HCEC 1CT (cell line): ENCODE results near the gene TMPRSS7.
"Not testable (repeated sequence)": the region's sequence is repeated elsewhere in the genome, so short reads cannot be mapped to it uniquely, and the experiment has no call there.

Experiments
- DNase-seq: peaks from one replicate; pipeline ENCODE4 v3.0.0-alpha.2; 2017

TMPRSS7 gene

DNA sequence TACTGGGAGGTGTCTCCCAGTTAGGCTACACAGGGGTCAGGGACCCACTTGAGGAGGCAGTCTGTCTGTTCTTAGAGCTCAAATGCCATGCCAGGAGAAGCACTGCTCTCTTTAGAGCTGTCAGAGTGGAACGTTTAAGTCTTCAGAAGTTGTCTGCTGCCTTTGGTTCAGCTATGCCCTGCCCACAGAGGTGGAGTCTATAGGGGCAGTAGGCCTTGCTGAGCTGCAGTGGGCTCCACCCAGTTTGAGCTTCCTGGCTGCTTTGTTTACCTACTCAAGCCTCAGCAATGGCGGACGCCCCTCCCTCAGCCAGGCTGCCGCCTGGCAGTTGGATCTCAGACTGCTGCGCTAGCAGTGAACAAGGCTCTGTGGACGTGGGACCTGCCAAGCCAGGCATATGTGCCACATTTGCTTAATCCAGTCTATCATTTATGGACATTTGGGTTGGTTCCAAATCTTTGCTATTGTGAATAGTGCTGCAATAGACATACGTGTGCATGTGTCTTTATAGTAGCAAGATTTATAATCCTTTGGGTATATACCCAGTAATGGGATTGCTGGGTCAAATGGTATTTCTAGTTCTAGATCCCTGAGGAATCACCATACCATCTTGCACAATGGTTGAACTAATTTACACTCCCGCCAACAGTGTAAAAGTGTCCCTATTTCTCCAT is 38.0 kb downstream of the TMPRSS7 start:
- DNase-seq = not testable (repeated sequence)

DNA sequence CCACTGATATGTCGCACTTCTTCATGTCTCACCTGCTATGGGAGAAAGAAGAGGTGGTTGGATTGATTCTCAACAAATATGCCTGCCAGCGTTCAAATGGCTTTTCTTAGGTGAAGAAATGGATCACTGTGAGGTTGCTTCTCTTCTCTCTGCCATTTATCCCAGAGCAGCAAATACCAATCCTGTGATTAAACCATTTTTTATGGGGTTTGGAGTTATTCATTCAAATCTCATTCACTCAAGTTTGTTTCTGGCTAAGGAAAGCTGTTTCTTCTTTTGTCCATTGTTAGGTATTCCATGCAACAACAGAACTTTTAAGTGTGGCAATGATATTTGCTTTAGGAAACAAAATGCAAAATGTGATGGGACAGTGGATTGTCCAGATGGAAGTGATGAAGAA is 39.5 kb downstream of the TMPRSS7 start:
- peak; percentile 51 for DNase-seq

DNA sequence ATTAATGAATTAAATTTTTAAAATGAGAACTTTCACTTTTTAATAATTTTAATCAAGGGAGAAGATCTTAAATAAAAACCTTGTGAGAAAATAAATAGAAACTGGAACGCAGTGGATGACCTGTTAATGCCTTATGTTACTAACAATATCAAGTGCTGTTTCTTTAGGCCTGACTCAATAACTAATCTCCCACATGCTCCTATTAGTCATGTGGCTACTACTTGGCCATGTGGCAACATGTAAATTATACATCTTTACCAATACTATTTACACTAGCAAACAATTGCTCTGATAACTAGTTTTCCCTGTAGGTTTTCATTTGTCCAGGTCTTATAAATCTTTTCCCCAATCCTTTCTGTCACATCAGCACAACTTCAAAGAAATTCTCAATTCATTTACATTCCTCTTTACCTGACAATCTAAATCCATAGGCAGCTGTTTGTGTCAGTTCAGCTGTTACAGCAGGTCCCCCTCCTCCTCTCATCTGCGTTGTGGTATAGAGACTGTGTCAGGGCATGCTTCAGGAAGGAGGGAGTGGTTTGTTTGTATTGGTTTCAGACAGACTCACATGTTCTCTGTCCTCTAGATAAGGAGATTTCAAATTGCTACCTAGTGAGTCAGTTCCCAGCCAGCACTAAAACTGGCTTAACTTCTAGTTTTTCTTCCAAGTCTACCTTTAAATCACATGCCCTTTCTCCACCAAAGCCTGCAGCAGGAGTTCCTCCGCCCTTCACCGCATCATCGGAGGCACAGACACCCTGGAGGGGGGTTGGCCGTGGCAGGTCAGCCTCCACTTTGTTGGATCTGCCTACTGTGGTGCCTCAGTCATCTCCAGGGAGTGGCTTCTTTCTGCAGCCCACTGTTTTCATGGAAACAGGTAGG is 40.3 kb downstream of the TMPRSS7 start:
- peak; percentile 89 for DNase-seq

DNA sequence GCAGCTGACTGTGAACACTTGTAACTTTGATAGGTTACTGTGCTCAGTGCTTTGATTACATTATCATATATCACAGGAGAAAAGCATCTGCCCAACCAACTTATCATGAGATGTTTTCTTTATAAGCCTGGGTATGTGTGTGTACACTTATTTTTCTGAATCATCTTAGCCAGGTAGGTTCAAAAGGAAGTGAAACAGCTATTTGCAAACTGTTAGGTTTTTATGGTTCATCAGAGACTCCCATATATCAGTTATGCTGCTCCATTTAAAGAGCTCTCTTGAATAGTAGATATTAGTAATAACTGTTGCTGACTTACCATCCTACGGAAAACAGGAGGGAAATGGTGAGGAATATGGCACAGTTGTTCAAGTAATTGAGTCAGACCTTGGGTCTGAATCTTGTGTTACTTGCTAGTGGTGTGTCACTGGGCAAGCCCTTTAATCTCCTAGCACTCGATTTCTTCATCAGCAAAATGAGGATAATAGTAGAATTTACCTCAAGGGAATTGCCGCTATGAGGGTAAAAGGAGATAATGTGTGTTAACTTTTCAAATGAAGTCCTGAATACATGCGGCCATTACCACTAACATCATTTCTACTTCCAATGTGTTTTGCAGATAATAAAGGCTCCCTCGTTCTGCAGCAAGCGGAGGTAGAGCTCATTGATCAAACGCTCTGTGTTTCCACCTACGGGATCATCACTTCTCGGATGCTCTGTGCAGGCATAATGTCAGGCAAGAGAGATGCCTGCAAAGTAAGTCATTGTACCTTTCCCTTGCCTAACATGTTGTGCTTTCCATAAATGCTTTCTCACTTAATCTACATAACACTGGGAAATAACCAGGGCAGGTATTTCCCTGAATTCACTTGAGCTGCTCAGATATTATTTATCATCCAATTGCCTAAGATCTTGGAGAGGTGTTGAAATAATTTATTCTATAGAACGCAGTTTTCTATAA is 43.9 kb downstream of the TMPRSS7 start:
- DNase-seq = no peak

DNA sequence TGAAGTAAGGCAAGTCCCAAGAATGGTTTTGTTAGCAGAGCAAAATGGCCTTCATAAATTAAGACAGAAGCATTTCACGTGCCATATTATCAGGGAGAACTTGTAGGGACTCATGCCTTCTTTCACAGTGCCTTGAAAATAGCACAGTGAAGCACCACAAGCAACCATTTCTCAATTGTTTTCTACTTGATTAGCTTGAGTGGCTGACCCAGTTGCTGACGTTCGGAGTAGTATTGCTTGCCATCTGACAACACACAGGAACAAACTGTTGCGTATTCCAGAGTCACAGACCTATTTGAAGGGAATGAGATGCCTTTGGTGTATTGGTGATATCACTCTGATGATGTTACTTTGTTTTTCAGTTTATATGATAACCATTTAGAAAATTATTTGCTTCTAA is 48.7 kb downstream of the TMPRSS7 start:
- DNase-seq = no peak

DNA sequence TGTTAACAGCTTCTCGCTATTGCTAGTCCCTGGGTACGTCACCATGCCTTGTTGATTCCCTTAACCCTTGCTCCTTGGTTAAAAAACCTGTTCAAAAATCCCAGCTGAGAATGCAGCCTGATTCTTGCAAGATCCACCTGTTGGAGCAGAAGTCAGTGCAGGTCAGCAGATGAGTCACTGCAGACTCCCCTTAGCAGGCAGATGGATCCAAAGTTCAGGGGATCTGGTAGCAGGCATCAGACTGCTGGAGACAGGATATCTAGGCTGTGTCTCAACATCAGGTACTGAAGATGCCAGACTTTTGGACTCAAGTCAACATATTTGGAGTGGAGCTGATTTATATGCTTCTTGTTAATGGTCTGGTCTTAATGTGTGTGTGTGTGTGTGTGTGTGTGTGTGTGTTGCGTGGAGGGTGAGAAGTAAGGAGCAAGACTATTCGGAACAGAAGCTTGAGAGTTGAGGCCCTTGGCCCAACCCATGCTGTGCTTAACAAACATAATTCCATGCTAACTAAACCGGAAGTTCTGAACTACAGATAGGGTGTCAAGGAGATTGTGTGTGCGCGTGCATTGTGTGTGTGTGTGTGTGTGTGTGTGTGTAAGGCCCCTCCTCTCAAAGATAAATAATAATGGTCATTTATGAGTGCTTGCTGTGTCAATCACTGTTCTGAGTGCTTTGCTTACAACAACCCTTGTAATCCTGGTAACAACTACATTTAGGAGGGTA is 50.6 kb downstream of the TMPRSS7 start:
- no peak for DNase-seq

DNA sequence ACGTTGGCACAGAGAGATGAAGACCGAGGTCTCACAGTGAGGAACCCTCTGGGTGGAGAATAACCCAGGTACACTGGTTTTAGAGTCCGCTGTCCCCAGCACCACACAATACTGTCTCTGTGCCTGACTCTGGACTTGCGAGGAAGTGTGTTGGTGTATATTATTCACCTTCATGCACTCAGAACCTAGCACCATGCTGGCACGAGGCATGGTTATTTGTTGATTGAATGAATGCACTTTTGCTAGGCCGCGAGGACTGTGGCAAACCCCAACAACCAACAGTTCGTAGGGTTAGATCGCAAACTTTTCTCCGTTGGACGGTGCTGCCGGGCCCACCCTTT is 51.2 kb downstream of the TMPRSS7 start:
- no peak for DNase-seq

DNA sequence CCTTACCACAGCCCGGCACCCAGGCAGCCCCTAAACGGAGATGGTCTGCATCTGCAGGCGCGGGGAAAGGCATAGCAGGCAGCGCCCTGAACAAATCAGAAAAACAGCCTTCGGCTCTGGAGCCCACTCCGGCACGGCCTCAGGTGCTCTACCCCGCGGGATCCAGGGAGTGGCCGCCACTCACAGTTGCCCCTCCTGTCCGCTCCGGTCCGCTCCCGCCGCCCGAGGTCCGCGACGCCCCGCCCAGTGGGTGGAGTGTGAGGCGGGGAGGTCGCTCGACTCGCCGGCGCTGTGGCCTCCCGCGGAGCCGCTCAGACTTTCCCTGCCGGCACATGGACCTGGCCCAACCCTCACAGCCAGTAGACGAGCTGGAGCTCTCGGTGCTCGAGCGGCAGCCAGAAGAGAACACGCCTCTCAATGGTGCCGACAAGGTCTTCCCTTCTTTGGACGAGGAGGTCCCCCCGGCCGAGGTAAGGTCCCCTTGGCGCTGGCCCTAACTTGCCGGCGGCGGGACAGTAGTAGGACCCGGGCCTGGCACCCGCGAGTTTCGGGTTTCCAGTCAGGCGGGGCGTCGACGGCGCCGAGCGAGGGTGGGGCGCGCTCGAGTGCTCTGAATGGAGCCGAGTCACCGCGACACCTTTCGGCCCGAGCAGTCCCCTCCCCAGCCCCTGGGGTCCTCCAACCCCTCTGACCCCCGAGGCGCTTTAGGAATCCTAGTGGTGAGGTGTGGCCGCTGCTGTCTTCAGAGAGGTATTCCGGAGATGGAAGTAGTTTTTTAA is 51.7 kb downstream of the TMPRSS7 start, which contains the start of gene C3orf52:
C3orf52 (plus strand) TSS at position 314 of the 779 bp plus-strand sequence; CDS start at position 333, 19 bp downstream.
- DNase-seq = peak; percentile 84

DNA sequence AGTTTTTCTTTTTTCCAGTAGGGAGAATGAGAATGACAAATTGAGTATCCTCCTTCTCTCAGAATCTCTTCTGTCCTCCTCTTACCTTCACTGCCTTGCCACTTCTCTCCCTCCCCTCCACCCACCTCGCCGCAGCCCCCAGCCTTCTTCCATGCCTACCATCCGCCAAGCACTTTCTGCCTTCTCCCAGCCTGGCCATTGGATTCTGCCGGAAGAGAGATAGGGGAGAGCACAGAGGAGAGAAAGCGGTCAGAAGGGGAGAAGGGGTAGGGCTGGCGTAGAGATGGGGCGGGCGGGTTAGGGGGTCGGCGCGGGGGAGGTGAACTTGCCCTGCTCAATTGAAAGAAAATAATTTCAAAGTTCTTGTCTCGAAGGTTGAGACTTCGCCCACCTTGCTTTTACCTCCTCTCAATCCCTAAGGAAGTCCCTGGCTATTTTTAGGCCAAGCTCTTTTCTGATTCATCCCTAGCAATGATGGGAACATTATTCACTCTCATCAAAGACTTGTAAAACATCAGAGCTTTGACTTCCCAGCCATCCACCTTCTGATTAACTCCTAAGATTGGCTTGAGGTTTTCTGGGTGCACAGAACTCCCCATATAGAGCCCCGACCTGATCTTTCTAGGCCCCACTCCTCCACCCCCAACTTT is 52.5 kb downstream of the TMPRSS7 start:
- peak; percentile 57 for DNase-seq

DNA sequence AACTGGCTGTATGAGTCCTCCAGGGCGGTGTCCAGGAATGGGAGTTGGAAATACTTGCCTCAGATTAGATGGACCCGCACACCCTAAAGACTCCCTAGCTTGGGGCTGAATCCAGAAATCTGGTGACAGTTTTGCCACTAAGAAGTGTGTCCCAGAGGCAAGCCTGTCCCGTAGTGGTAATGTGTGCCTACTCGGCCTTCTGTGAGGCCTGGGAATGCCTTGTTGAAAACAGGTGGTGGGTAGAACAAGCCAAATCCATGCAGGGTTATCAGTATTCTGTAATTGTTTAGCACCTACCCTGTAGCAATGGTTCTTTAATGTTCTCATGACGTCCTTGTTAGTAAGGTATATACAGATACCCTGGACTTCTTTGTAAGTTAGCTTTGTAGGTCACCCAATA is 53.2 kb downstream of the TMPRSS7 start:
- no peak for DNase-seq

DNA sequence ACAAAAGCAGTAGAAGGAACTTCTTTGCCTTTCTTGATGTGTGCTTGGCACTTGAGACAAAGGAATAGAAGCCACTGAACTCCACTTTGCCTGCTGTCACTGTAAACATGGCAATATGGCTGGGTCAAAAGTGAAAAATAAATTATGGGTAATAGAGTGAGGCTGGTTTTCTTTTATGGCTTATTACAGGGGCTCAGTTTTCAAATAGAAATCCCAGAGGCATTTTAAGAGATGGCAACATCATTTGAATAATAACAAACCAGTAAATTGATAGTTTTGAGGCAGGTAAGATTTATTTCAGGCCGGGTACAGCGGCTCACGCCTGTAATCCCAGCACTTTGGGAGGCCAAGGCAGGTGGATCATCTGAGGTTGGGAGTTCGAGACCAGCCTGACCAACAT is 54.4 kb downstream of the TMPRSS7 start:
- DNase-seq = no peak

DNA sequence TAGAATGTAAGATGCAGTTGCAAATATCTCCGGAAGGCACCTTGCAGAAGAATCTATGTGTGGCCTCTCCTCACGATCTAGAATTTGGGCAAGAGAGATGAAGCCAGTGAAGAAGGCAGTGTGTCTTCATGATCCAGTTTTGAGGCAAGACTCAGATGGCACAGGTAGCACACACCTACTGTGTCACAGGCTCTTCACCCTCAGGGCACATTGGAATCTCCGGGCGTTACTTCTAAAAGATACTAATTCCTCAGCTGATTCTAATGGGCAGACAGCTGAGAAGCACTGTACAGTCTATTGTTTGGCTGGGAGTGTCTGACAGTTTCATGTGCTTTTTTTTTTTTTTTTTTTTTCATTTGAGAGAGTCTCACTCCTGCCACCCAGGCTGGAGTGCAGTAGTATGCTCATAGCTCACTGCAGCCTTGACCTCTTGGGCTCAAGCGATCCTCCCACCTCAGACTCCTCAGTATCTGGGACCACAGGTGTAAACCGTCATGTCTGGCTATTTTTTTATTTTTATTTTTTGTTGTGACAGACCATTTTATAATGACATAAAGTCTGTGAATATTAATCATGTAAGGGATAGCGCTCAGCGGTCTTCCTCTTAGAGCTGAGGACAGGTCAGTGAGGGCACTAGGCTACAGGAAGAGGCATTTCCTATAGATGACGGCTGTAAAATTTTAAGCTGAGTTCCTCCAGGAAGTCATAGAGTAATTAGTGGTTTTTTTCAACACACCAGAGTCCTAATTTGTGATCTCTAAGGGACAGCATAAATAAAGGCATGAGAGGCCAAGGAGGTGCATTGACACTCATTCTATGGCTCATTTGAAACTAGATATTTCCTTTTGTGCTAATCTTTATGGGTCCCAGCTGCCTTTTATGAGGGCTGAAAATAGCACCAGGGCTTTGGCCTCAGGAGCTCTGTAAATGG is 55.7 kb downstream of the TMPRSS7 start:
- no peak for DNase-seq

DNA sequence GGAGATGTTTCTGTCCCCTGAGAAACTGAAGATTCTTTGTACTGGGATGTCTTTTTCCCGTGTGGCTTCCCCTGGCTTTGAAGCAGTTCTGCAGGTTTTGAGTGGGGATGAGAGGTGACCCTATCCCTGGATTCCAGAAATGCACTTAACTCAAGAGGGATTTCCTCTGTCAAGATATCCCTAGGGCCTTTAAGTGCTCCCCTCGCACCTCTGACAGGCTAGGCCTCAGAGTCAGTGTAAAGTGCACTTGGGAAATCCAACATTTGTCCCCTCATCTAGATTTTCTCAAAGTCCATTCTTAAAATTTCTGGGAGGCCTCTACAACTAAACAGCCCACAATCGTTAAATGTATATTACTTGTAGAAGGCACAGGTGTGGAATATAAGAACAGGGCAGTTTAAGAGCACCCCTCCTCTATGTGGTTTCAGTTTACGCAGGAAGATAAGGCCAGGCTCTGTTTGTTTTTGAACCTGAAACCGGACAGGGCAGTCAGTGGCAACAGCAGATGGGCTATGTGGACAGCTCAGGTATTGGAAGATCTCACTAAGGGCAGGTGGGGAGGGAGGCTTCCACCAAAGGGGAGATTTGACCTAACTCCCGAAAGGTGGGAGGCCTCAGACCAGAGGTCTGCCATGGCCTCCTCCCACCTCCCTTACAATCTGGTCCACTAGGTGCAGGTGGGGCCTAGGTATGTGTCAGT is 56.5 kb downstream of the TMPRSS7 start:
- DNase-seq = no peak

DNA sequence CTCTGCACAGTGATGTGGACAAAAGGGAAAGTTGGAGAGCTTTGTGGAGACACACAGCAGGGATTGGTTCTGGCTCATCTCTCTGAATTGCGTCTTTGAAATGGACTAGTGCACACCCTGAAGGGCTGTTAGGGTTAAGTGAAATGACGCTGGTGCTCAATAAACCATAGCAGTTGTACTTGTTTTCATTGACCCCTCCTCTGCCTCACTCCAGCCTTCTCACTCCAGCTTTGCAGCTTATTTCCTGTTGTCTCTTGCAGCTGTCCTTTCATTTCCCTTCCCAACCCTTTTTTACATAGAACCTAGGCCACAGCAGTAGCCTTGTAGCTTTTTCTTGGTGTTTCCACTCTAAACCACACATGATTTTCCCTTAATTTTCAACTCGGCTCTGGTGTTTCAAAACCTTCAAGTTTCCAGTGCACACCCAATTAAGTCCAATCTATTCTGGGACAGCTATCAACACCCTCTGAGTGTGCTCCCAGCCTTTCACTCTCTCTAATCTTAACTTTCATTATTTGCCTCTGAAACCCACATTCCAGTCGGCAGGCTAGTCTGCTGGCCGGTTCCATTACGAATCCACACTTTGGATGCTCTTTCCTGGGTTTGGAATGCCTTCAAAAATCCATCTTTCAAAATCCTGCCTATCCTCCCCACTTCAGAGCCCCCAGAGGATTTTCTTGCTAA is 58.1 kb downstream of the TMPRSS7 start:
- DNase-seq = no peak

DNA sequence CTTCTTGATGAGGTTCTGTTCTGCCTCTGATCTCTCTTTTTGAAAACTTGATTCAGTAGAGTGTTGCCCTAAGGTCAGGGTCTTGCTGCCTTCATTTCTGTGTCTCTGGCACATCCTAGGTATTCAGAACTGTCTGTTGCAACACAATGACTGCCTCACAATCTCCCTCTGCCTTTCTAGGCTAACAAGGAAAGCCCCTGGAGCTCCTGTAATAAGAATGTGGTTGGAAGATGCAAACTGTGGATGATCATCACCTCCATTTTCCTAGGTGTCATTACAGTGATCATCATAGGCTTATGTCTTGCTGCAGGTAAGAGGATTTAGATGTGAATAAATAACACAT is 58.6 kb downstream of the TMPRSS7 start:
- DNase-seq = no peak

DNA sequence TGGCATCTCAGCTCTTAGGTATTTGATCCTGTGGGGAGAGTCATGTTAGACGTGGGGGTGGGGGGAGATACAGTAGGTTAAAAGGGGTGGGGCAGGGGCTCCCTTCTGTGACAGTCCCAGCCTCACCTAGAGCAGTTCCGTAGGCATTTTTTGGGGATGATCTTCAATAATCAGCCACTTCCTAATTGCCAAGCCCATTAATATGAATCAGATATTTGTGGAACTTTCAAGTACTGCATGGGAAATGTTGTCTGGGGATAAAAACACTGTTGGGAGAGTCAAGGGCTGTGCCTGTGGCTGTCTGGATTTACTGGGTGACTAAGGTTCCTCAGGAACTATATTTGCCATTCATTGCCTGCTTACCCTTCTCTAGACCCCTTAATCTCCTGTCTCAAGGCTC is 61.2 kb downstream of the TMPRSS7 start:
- no peak for DNase-seq

DNA sequence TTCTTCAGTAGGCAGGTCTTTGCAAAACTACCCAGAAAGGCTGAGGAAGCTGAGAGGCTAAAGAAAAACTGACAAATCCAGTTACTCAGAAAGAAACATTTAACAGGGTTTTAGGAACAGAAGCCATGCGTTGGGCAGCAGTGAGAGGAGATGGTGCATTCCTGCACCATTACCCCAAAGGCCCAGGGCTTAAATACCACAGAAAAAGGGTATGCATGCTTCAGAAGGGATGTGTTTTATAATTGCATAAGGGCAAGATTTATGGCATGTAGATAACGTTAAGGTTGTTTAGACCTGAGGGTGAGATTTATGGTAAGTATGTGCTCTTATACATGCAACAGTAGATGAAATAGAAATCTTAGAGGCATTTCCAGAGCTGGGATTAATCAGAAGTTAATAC is 61.6 kb downstream of the TMPRSS7 start:
- DNase-seq = no peak

DNA sequence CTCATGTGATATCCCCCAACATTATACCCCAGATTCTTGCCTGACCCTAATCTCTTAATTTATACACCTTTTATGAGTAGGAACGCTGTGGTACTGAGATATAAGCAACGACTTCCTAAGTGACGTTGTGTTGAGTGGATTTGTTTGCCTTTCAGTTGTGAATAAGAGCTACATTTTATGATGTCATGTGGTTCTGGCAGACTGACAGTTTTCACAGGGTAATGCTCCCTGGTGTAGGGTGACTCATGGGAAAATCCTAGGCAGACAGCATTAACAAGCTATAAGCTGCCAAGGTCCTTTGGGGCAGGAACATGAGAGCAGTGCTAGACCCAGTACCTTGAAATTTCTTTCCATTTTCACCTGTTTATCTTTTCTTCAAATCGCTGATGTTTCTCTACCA is 62.8 kb downstream of the TMPRSS7 start:
- DNase-seq = peak; percentile 97

DNA sequence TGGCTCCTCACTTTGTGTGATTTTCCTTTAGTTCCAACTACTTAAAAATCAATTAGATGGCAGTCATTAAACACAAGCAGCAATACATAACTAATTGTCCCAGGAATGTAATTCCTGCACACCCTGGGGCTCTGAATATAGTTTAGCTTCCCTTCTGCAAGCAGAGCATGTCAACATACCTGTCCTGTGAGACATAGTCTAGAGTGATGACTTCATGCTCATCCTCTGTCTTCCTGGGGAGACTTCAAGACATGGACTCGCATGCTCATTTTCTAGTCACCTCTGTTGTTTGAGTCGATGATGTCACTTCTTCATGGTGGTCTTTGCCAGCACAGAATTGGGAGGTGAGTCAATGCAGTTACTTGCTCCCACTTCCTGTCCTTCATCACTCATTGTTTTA is 67.4 kb downstream of the TMPRSS7 start:
- DNase-seq = peak; percentile 79
